ENCODE results near the gene FGFR1OP2.
A peak's percentile ranks its signal among the peaks of the same experiment; 100 is the strongest.
"Not testable (repeated sequence)": the region's sequence is repeated elsewhere in the genome, so short reads cannot be mapped to it uniquely, and the experiment has no call there.

FGFR1OP2 gene

GRCh38 chr12:26941215-26941594, 2.9 kb downstream of the FGFR1OP2 start:
- DNase-seq (ENCODE audit: low read depth) = no peak

- no peak for DNase-seq (ENCODE audit: low read depth)
These were observed 10.0 kb downstream of the FGFR1OP2 start for GRCh38 chr12:26948309-26948708.

- no peak for DNase-seq (ENCODE audit: low read depth)
These were observed 15.2 kb downstream of the FGFR1OP2 start for GRCh38 chr12:26953447-26953846.

- no peak for DNase-seq (ENCODE audit: low read depth)
These were observed 15.8 kb downstream of the FGFR1OP2 start for GRCh38 chr12:26954027-26954426.

DNA sequence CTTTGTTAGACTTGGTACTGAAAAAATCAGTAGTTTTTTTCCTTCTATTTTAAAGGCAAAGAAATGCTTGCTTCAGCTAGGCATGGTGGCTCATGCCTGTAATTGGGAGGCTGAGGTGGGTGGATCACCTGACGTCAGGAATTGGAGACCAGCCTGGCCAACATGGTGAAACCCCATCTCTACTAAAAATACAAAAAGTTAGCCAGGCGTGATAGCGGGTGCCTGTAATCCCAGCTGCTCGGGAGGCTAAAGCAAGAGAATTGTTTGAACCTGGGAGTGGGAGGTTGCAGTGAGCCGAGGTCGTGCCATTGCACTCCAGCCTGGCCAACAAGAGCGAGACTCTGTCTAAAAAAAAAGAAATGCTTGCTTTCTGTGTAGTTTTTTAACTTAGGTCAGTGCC, 23.1 kb downstream of the FGFR1OP2 start:
- not testable (repeated sequence) for DNase-seq (ENCODE audit: low read depth)

DNA sequence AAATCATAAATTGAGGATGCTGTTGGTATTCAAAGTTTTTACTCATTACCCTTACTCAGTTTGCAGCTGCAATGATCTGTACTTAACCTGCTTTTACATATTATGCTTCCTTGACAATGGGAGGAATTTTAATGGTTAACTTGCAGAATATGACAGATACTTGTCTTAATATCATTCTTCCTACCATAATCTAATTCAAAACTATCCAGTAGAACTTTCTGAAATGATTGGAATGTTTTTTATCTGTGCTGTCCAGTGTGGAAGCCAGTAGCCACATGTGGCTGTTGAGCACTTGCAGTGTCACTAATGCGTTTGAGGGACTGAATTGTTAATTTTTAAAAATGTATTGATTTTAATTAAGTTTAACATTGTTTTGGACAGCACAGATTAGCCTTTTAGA, 23.5 kb downstream of the FGFR1OP2 start:
- no peak for DNase-seq (ENCODE audit: low read depth)

GRCh38 chr12:26963413-26963812, 25.1 kb downstream of the FGFR1OP2 start:
- no peak for DNase-seq (ENCODE audit: low read depth)

- no peak for DNase-seq (ENCODE audit: low read depth)
These were observed 28.6 kb downstream of the FGFR1OP2 start for GRCh38 chr12:26966842-26967241.

DNA sequence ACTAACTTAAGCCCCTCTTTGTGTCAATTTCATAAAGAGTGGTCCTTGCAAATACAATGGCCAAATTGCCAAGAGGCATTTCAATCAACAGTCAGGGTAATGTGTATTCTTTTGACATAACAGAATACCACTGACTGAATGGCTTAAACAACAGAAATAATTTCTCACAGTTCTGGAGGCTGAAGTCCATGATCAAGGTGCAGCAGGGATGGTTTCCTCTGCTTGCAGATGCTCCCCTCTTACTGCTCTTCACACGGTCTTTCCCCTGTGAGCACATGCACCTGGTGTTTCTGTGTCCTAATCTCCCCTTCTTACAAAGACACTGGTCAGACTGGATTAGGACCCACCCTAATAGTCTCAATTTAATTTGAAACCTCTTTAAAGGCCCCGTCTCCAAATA, 31.9 kb downstream of the FGFR1OP2 start:
- DNase-seq (ENCODE audit: low read depth) = no peak

DNA sequence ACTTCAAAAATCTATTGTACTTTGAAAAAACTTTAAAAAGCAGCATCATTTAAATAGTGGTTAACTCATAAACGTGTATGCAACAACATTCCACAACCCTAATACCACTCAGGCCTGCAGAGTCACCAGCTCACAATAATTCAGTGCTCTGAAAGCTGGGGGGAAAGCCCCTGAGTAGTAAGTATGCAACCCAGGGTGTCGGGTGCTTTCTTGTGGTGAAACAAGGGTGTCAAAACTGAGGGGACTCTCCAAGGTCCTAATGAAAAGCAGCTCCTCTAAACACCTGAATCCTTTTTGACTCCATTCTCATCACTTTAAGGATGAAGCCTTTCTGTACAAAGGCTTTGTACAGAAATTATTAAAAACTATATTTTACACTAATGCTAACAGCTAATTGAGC, 33.7 kb downstream of the FGFR1OP2 start:
- DNase-seq (ENCODE audit: low read depth) = peak; percentile 48

- DNase-seq (ENCODE audit: low read depth) = no peak
These were observed 38.4 kb downstream of the FGFR1OP2 start for GRCh38 chr12:26976687-26977086.

- no peak for DNase-seq (ENCODE audit: low read depth)
These were observed 40.5 kb downstream of the FGFR1OP2 start for GRCh38 chr12:26978801-26979200.

DNA sequence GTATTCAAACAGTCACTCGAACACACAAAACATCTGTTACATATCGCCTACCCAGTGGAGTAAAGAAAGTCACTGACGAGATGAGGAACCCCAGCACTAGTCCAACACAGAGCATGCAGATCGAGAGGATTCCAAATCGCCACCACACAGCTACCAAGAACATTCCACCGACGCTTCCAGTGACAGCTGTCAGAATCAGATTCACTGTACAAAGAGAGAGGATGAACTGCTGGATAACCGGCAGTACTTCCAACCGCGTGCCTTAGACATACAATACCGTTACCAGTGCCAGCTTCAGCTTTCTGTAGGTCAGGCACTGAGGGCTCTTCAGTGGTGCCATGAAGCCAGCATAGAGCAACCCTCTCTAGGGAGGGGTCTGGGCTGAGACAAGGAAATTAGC, 41.5 kb downstream of the FGFR1OP2 start:
- DNase-seq (ENCODE audit: low read depth) = no peak

GRCh38 chr12:26982866-26983265, 44.6 kb downstream of the FGFR1OP2 start:
- DNase-seq (ENCODE audit: low read depth) = no peak

- no peak for DNase-seq (ENCODE audit: low read depth)
These were observed 49.6 kb downstream of the FGFR1OP2 start for GRCh38 chr12:26987634-26988424.

GRCh38 chr12:26988703-26989102, 50.4 kb downstream of the FGFR1OP2 start:
- no peak for DNase-seq (ENCODE audit: low read depth)

GRCh38 chr12:26989873-26990272, 51.6 kb downstream of the FGFR1OP2 start:
- DNase-seq (ENCODE audit: low read depth) = no peak

DNA sequence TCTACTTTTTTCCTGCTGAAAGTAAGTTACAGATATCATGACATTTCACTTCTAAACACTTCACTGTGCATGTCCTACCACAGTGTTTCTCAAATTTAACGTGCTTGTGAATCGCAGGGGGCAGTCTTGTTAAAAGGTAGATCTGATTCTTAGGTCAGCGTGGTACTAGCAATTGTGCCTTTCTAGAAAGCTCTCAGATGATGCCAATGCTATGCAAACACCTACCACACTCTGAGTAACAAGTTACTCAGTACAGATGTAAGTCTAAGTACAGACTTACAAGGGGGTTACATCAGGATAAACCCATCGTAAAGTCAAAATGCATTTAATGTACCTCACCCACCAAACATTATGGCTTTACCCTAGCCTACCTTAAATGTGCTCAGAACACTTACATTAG, 53.6 kb downstream of the FGFR1OP2 start:
- no peak for DNase-seq (ENCODE audit: low read depth)

DNA sequence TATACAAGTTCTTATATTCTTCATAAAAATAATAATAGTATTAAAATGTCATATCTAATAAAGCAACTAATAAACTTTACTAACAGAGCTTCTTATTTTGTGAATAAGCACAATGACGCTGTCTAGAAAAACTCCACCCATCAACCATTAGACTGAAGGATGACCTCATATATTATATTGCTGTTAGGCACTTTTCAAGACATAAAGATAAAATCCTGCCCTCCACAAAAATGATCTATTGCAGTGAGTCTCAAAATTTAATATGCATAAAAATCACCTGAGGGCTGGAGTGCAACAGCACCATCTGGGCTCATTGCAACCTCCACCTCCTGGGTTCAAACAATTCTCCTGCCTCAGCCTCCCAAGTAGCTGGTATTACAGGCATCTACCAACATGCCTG, 55.8 kb downstream of the FGFR1OP2 start:
- no peak for DNase-seq (ENCODE audit: low read depth)

DNA sequence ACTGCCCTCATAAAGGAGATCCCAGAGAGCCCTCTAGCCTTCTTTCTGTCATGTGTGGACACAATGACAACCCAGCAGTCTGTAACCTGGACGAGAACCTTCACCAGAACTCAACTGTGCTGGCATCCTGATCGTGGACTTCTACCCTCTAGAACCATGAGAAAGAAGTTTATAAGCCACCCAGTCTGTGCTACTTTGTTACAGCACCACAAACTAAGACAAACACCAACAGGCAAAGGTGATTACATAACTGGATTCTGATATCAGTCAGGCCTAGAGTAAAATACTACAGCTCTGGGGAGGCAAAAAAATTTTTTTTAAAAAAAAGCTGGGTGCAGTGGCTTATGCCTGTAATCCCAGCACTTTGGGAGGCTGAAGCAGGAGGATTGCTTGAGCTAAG, 57.4 kb downstream of the FGFR1OP2 start:
- DNase-seq (ENCODE audit: low read depth) = no peak

DNA sequence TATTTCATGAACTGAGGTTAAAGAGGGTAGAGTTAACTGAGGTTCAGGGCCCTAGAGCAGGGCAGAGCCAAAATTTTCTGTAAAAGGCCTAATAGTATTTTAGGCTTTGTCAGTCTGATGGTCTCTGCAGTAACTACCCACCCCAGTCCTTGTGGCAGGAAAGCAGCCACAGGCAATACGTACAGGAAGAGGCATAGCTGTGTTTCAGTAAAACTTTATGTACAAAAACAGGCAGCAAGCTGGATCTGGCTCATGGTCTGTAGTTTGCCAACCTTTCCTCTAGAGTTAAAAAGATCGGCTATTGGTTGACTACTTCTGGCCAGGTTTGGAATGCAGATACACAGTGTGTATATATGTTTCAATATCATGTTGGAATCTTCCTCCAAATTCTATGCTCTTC, 58.7 kb downstream of the FGFR1OP2 start:
- no peak for DNase-seq (ENCODE audit: low read depth)

DNA sequence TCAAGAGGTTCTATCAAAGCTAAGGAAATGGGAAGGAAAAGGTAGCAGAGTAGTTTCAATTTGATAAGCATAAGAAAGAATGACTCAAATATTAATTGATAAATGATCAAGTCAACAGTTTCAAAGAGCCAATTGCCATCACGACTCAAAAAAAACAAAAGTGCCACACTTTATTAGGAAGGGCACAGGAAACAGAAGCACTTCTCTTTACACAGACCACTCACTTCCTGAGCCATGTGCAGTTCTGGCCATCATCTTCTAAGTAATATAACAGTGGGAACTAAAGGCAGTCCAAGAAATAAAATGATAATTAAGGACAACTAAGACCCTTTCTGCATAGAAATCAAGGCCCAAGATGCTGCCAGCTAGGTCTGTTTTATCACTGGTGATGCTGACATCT, 62.7 kb downstream of the FGFR1OP2 start:
- no peak for DNase-seq (ENCODE audit: low read depth)

DNA sequence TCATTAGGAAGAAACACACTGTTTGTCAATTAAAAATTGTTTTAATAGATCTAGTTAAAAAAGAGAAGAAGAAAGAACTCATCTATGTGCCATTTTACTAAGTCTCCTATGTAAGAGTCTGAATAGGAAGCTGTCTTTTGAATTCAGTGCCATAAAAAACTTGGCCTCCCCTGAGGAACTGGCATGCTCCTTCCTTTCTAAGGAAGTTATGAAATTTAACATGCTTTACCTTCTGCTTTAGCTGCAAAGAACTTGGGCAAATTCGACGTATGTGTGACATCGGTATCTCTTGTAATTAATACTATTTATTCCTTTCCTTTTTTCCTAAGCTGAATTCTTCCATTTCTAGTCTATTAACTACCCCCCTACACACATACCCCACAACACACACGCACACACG, 63.4 kb downstream of the FGFR1OP2 start:
- no peak for DNase-seq (ENCODE audit: low read depth)

- DNase-seq (ENCODE audit: low read depth) = no peak
These were observed 63.9 kb downstream of the FGFR1OP2 start for GRCh38 chr12:27002141-27002540.
